Liver (tissue), 9 donors: Measurements from ENCODE around the gene THOC1. TPM values are rescaled to one million over a fixed set of nuclear protein-coding genes. Genes with fewer than 3 reads are reported as not detected.

Experiments
- DNase-seq: peaks from one replicate; pipeline ENCODE4 v3.0.0-alpha.2; 2017; ENCODE audit warnings: low spot score
- H3K27ac ChIP-seq, 2 donors: one replicate each; pipeline ENCODE4 v1.7.0; 2013; ENCODE audit warnings: inconsistent platforms in 2 of 2, low read length in 2 of 2, control low read depth in 1 of 2, low read depth in 1 of 2, mild to moderate bottlenecking in 1 of 2
- H3K27me3 ChIP-seq, 4 donors: one replicate each; pipeline versions ENCODE4 v1.6.1 to v1.7.0; 2013; ENCODE audit warnings: low read length in 3 of 4, inconsistent platforms in 1 of 4, mild to moderate bottlenecking in 1 of 4, moderate library complexity in 1 of 4; ENCODE audit not compliant: control insufficient read depth in 4 of 4, insufficient read depth in 4 of 4
- H3K36me3 ChIP-seq, 4 donors: one replicate each; pipeline versions ENCODE4 v1.6.1 to v1.7.0; 2013; ENCODE audit warnings: low read length in 3 of 4, mild to moderate bottlenecking in 3 of 4, low read depth in 1 of 4, moderate library complexity in 1 of 4; ENCODE audit not compliant: control insufficient read depth in 4 of 4, insufficient read depth in 3 of 4
- H3K4me1 ChIP-seq, 4 donors: one replicate each; pipeline versions ENCODE4 v1.6.1 to v1.7.0; 2013; ENCODE audit warnings: low read length in 3 of 4, mild to moderate bottlenecking in 3 of 4, moderate library complexity in 1 of 4; ENCODE audit not compliant: control insufficient read depth in 4 of 4, insufficient read depth in 4 of 4
- H3K4me3 ChIP-seq, 3 donors: one replicate each; pipeline versions ENCODE4 v1.6.1 to v1.7.0; 2013; ENCODE audit warnings: low read length in 3 of 3, control low read depth in 1 of 3, low read depth in 1 of 3, mild to moderate bottlenecking in 1 of 3
- H3K9ac ChIP-seq, 2 donors: one replicate each; pipeline ENCODE4 v1.7.0; 2013; ENCODE audit warnings: low read length in 2 of 2, mild to moderate bottlenecking in 2 of 2, moderate library complexity in 2 of 2, control low read depth in 1 of 2, low read depth in 1 of 2
- H3K9me3 ChIP-seq, 4 donors: one replicate each; pipeline versions ENCODE4 v1.6.1 to v1.7.0; 2013; ENCODE audit warnings: low read length in 3 of 4; ENCODE audit not compliant: control insufficient read depth in 4 of 4
- ATF3 ChIP-seq: IDR thresholded peaks from 2 replicates; pipeline ENCODE4 v1.6.1; 2016; ENCODE audit warnings: antibody characterized with exemption
- EGR1 ChIP-seq, 2 donors: IDR thresholded peaks; 2 replicates each; pipeline ENCODE4 v1.6.1; 2016 to 2018; ENCODE audit warnings: antibody characterized with exemption in 2 of 2, low read depth in 2 of 2
- FOXA1 ChIP-seq: IDR thresholded peaks from 2 replicates; pipeline ENCODE4 v1.6.1; 2016; ENCODE audit warnings: antibody characterized with exemption
- FOXA2 ChIP-seq: IDR thresholded peaks from 2 replicates; pipeline ENCODE4 v1.6.1; 2016; ENCODE audit warnings: antibody characterized with exemption
- GABPA ChIP-seq, 2 donors: IDR thresholded peaks in 1 of 2; conservative IDR thresholded peaks in 1 of 2; 2 replicates each; pipeline ENCODE4 v1.6.1; 2016; ENCODE audit warnings: antibody characterized with exemption in 2 of 2, mild to moderate bottlenecking in 1 of 2, moderate library complexity in 1 of 2
- HNF4A ChIP-seq, 2 donors: conservative IDR thresholded peaks; 2 replicates each; pipeline ENCODE4 v1.6.1; 2016; ENCODE audit warnings: antibody characterized with exemption in 2 of 2, mild to moderate bottlenecking in 2 of 2
- JUND ChIP-seq, 2 donors: IDR thresholded peaks; 2 replicates each; pipeline ENCODE4 v1.6.1; 2016; ENCODE audit warnings: antibody characterized with exemption in 2 of 2
- MAX ChIP-seq: IDR thresholded peaks from 2 replicates; pipeline ENCODE4 v1.6.1; 2016; ENCODE audit warnings: antibody characterized with exemption
- NR2F2 ChIP-seq: IDR thresholded peaks from 2 replicates; pipeline ENCODE4 v1.6.1; 2016; ENCODE audit warnings: antibody characterized with exemption
- RAD21 ChIP-seq, 2 donors: IDR thresholded peaks; 2 replicates each; pipeline ENCODE4 v1.6.1; 2016; ENCODE audit warnings: antibody characterized with exemption in 2 of 2, mild to moderate bottlenecking in 2 of 2
- REST ChIP-seq: IDR thresholded peaks from 2 replicates; pipeline ENCODE4 v1.6.1; 2016; ENCODE audit warnings: antibody characterized with exemption, mild to moderate bottlenecking
- RXRA ChIP-seq, 2 donors: IDR thresholded peaks; 2 replicates each; pipeline ENCODE4 v1.6.1; 2017 to 2018; ENCODE audit warnings: antibody characterized with exemption in 2 of 2, mild to moderate bottlenecking in 1 of 2
- SP1 ChIP-seq: IDR thresholded peaks from 2 replicates; pipeline ENCODE4 v1.6.1; 2018; ENCODE audit warnings: antibody characterized with exemption, mild to moderate bottlenecking
- TAF1 ChIP-seq: conservative IDR thresholded peaks from 2 replicates; pipeline ENCODE4 v1.6.1; 2016; ENCODE audit warnings: antibody characterized with exemption, mild to moderate bottlenecking
- YY1 ChIP-seq: IDR thresholded peaks from 2 replicates; pipeline ENCODE4 v1.6.1; 2016; ENCODE audit warnings: antibody characterized with exemption, mild to moderate bottlenecking
- ZBTB33 ChIP-seq: IDR thresholded peaks from 2 replicates; pipeline ENCODE4 v1.6.1; 2016; ENCODE audit warnings: antibody characterized with exemption
- WGBS: extraction: QIAGEN DNeasy Blood & Tissue Kit; methylation state at CpG from one replicate; pipeline ENCODE4 v1.1.7; 2013; 5-methylcytosine and 5-hydroxymethylcytosine counted together
- polyA plus RNA-seq, 2 donors: library from polyadenylated mRNA; stranded (reverse) in 1 of 2; unstranded in 1 of 2; fragments of 200-250 nt in 1 of 2; fragments of >200 nt in 1 of 2; fragmentation: Nextera tagmentation in 1 of 2; extraction: Ambion mirVana in 1 of 2; gene quantifications; one replicate each; pipeline versions ENCODE4 v1.2.1 to v1.2.3, GENCODE V29; 2013 to 2015
- total RNA-seq, 2 donors: library from RNA; depleted of rRNA; stranded (reverse); fragments of >200 nt; gene quantifications; one replicate each; pipeline ENCODE4 v1.2.3, GENCODE V29; 2014
- donor health status: healthy.
- donor health status: healthy.
- donor health status: healthy.
- donor health status: healthy.
- donor health status: healthy.

Gene THOC1
- total and polyA plus RNA-seq, 4 donors = 5.2 to 30.5 (median 22.0) TPM

GRCh38 chr18:302097-302496 lies 34.2 kb upstream of the THOC1 start (continued):
- TF ChIP-seq REST (no peak), NR2F2 (no peak), MAX (no peak), ATF3 (no peak)

- Histone ChIP-seq H3K27ac (no peak overlapping the region), H3K4me1 (no peaks in the 10 kb centered on the region), H3K27me3 (no peaks in the 10 kb centered on the region), H3K9ac (no peak overlapping the region), H3K4me3 (no peak overlapping the region), H3K9me3 (no peaks in the 10 kb centered on the region), H3K36me3 (no peaks in the 10 kb centered on the region)
- 77% methylated on average over 2 of the region's 2 CpGs for WGBS
- no peak for DNase-seq
- TF ChIP-seq JUND (IDR thresholded peaks at IDR 0.05) (no peak), YY1 (no peak), ZBTB33 (no peak), ATF3 (no peak), RAD21 (IDR thresholded peaks at IDR 0.05) (no peak), SP1 (no peak), EGR1 (IDR thresholded peaks at IDR 0.05; ENCODE audit: low read depth in 2 of 2) (no peak), FOXA1 (no peak), TAF1 (no peak), FOXA2 (no peak), RXRA (IDR thresholded peaks at IDR 0.05) (no peak), REST (no peak), HNF4A (conservative IDR thresholded peaks at IDR 0.05) (no peak), GABPA (IDR thresholded peaks at IDR 0.05 in 1 of 2, conservative IDR thresholded peaks at IDR 0.05 in 1 of 2) (no peak), NR2F2 (no peak)
Observed at GRCh38 chr18:297936-298335, 30.1 kb upstream of the THOC1 start.
